ENCODE data around the gene HIP1.
A peak's percentile ranks its signal among the peaks of the same experiment; 100 is the strongest.

HIP1 gene

GRCh38 chr7:75716992-75717626 lies 21.6 kb downstream of the HIP1 start:
- H3K4me3 ChIP-seq (ENCODE audit: low read depth, low read length): no peak overlapping the region
- DNase-seq (ENCODE audit: low read depth): peak; percentile 49
- TF ChIP-seq CTCF (conservative IDR thresholded peaks at IDR 0.05; ENCODE audit: low read depth, low read length): no peak

GRCh38 chr7:75715864-75716263 lies 22.9 kb downstream of the HIP1 start:
- TF ChIP-seq CTCF (conservative IDR thresholded peaks at IDR 0.05; ENCODE audit: low read depth, low read length): no peak
- no peak overlapping the region for H3K4me3 ChIP-seq (ENCODE audit: low read depth, low read length)
- DNase-seq (ENCODE audit: low read depth): no peak

GRCh38 chr7:75712517-75713361 lies 26.0 kb downstream of the HIP1 start:
- DNase-seq (ENCODE audit: low read depth): no peak
- TF ChIP-seq CTCF (conservative IDR thresholded peaks at IDR 0.05; ENCODE audit: low read depth, low read length): peak; percentile 6
- H3K4me3 ChIP-seq (ENCODE audit: low read depth, low read length): no peak overlapping the region

GRCh38 chr7:75711656-75712514 lies 26.9 kb downstream of the HIP1 start:
- no peak for TF ChIP-seq CTCF (conservative IDR thresholded peaks at IDR 0.05; ENCODE audit: low read depth, low read length)
- no peak overlapping the region for H3K4me3 ChIP-seq (ENCODE audit: low read depth, low read length)
- peak; percentile 78 for DNase-seq (ENCODE audit: low read depth)

DNA sequence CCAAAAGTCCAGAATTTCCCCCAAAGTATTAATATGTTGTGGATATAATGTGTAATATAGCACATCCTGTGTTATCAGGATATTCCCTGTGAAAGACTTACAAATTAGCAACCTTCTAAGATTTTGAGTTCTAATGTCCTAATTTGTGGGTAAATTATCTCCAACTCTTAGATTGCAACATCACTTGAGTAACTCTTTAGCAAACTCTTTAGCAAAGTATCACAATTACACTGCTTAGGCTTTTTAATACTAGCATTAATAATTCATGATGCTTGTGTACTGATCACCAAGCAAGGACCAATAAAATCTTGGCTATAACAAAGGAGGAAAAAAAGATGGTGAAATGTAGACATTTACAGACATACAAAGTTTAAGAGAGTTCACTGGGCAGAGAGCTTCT lies 27.7 kb downstream of the HIP1 start:
- no peak for DNase-seq (ENCODE audit: low read depth)
- no peak overlapping the region for H3K4me3 ChIP-seq (ENCODE audit: low read depth, low read length)
- no peak for TF ChIP-seq CTCF (conservative IDR thresholded peaks at IDR 0.05; ENCODE audit: low read depth, low read length)

GRCh38 chr7:75704928-75705327 lies 33.8 kb downstream of the HIP1 start:
- H3K4me3 ChIP-seq (ENCODE audit: low read depth, low read length): no peak overlapping the region
- no peak for TF ChIP-seq CTCF (conservative IDR thresholded peaks at IDR 0.05; ENCODE audit: low read depth, low read length)
- DNase-seq (ENCODE audit: low read depth): no peak
